ENCODE data around the gene CAPN13.

DNA sequence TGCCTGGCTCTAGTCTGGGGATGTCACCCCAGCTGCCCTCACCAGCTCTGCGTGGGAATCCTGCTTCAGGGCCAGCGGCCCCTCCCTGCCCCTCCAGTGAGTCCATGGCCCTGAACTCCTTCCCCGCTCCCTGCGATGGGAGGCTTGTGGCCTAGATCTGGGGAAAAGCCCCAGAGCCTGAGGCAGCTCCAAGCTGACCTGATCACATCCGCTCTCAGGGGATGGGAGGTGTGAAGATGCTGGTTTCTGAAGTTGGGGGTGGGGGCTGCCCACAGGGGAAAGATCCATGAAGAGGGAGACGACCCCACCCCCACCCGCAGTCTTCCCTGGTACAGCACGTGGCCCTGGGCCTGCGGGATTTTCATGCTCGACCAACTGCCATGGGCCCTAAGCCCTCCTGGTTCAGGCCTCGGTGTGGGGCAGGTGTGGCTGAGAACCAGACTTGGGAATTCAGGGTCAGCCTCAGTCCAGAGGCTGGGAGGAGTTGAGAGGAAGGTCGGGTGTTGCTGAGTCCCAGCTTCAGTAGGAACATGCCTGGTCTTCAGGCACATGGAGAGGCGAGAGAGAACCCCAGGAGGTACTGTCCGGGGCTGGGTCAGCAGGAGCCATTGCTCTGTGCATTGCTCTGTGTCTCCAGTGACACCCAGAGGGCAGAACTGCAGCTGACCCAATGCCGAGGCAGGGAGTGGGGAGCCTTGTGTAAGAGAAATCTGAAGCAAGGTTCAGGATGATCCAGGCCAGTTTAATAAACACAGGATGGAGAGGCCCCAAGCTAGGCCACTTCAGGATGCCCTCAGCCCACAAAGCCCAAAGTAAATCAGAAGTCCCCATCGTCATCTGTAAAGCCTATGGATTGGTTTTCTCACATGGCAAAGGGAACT is 115.1 kb downstream of the CAPN13 start:
- no peak for TF ChIP-seq REST (IDR thresholded peaks at IDR 0.05; ENCODE audit: unreplicated experiment)
- TF ChIP-seq, protein P1, sequence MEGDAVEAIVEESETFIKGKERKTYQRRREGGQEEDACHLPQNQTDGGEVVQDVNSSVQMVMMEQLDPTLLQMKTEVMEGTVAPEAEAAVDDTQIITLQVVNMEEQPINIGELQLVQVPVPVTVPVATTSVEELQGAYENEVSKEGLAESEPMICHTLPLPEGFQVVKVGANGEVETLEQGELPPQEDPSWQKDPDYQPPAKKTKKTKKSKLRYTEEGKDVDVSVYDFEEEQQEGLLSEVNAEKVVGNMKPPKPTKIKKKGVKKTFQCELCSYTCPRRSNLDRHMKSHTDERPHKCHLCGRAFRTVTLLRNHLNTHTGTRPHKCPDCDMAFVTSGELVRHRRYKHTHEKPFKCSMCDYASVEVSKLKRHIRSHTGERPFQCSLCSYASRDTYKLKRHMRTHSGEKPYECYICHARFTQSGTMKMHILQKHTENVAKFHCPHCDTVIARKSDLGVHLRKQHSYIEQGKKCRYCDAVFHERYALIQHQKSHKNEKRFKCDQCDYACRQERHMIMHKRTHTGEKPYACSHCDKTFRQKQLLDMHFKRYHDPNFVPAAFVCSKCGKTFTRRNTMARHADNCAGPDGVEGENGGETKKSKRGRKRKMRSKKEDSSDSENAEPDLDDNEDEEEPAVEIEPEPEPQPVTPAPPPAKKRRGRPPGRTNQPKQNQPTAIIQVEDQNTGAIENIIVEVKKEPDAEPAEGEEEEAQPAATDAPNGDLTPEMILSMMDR (conservative IDR thresholded peaks at IDR 0.05; ENCODE audit: low read depth in 2 of 2): peak in 1 of 2 experiments; percentile 58; a peak in 2 of 4 replicates
- TF ChIP-seq EZH2 (IDR thresholded peaks at IDR 0.05; ENCODE audit: low read depth, unreplicated experiment): no peak
- no peak for TF ChIP-seq POLR2AphosphoS5 (IDR thresholded peaks at IDR 0.05; ENCODE audit: low read depth)
- TF ChIP-seq, protein P2, sequence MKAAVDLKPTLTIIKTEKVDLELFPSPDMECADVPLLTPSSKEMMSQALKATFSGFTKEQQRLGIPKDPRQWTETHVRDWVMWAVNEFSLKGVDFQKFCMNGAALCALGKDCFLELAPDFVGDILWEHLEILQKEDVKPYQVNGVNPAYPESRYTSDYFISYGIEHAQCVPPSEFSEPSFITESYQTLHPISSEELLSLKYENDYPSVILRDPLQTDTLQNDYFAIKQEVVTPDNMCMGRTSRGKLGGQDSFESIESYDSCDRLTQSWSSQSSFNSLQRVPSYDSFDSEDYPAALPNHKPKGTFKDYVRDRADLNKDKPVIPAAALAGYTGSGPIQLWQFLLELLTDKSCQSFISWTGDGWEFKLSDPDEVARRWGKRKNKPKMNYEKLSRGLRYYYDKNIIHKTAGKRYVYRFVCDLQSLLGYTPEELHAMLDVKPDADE (IDR thresholded peaks at IDR 0.05): no peak
- no peak for TF ChIP-seq CREB1 (CRISPR knock-in tag; IDR thresholded peaks at IDR 0.05; ENCODE audit: low read depth)
- TF ChIP-seq ZNF114 (CRISPR knock-in tag; IDR thresholded peaks at IDR 0.05): no peak
- no peak for TF ChIP-seq EZH2phosphoT487 (IDR thresholded peaks at IDR 0.05; ENCODE audit: unreplicated experiment)
